Smooth muscle cell (in vitro differentiated cells): ENCODE measurements around the gene ITGAL. TPM values are rescaled to one million over a fixed set of nuclear protein-coding genes. Genes with fewer than 3 reads are reported as not detected.
A peak's percentile ranks its signal among the peaks of the same experiment; 100 is the strongest.

ENCODE experiments used
- DNase-seq: peaks from one replicate; lab custom pipeline; 2025; ENCODE audit not compliant: unreplicated experiment; lab: John Stamatoyannopoulos, UW
- H2AFZ ChIP-seq: fragments of 200-600 bp; sonication (generic); 2 replicates; pipeline ENCODE4 v1.6.0; 2016; ENCODE audit warnings: antibody characterized with exemption, low read depth, mild to moderate bottlenecking
- H3F3A ChIP-seq: fragments of 200-600 bp; sonication (generic); 2 replicates; pipeline ENCODE4 v1.6.0; 2017; ENCODE audit warnings: antibody characterized with exemption, low read depth
- H3K27ac ChIP-seq: fragments of 200-600 bp; sonication (generic); 2 replicates; pipeline ENCODE4 v1.5.1; 2016; ENCODE audit warnings: low read depth, mild to moderate bottlenecking
- H3K27me3 ChIP-seq: fragments of 200-600 bp; sonication (generic); 2 replicates; pipeline ENCODE4 v1.6.1; 2016; ENCODE audit warnings: low read depth, mild to moderate bottlenecking
- H3K36me3 ChIP-seq: fragments of 200-600 bp; sonication (generic); 2 replicates; pipeline ENCODE4 v1.5.1; 2016; ENCODE audit warnings: low read depth
- H3K4me1 ChIP-seq: fragments of 200-600 bp; sonication (generic); 2 replicates; pipeline ENCODE4 v1.5.1; 2016; ENCODE audit warnings: low read depth
- H3K4me2 ChIP-seq: fragments of 200-600 bp; sonication (generic); 2 replicates; pipeline ENCODE4 v1.6.0; 2016; ENCODE audit warnings: mild to moderate bottlenecking
- H3K4me3 ChIP-seq: fragments of 200-600 bp; sonication (generic); 2 replicates; pipeline ENCODE4 v1.5.1; 2016; ENCODE audit warnings: mild to moderate bottlenecking
- H3K79me2 ChIP-seq: fragments of 200-600 bp; sonication (generic); 2 replicates; pipeline ENCODE4 v1.6.0; 2016; ENCODE audit warnings: low read depth, mild to moderate bottlenecking
- H3K9ac ChIP-seq: fragments of 200-600 bp; sonication (generic); 2 replicates; pipeline ENCODE4 v1.6.0; 2016; ENCODE audit warnings: low read depth
- H3K9me3 ChIP-seq: fragments of 200-600 bp; sonication (generic); replicated peaks from 2 replicates; pipeline ENCODE4 v1.5.1; 2016; ENCODE audit warnings: low read depth
- H4K20me1 ChIP-seq: fragments of 200-600 bp; sonication (generic); 2 replicates; pipeline ENCODE4 v1.6.0; 2016; ENCODE audit warnings: low read depth
- CTCF ChIP-seq: fragments of 200-600 bp; sonication (generic); IDR thresholded peaks from 2 replicates; pipeline ENCODE4 v1.5.1; 2017; ENCODE audit warnings: borderline replicate concordance, mild to moderate bottlenecking, antibody characterized with exemption; ENCODE audit not compliant: insufficient read depth, poor library complexity, severe bottlenecking
- WGBS: methylation state at CpG from one replicate; pipeline ENCODE4 v1.1.7; 2016; ENCODE audit warnings: low lambda C conversion rate; 5-methylcytosine and 5-hydroxymethylcytosine counted together
- polyA plus RNA-seq: library from polyadenylated mRNA; unstranded; fragments of >200 nt; fragmentation: Nextera tagmentation; extraction: Ambion mirVana; gene quantifications from 2 replicates; pipeline ENCODE4 v1.2.1, GENCODE V29; 2016
- total RNA-seq: library from RNA; depleted of rRNA; stranded (reverse); fragments of >200 nt; gene quantifications from 2 replicates; pipeline ENCODE4 v1.2.3, GENCODE V29; 2014

Gene ITGAL
- total and polyA plus RNA-seq, 2 experiments from 2014 or later = not detected

- peaks cover 4% of the 10 kb centered on the region for H4K20me1 ChIP-seq
- TF ChIP-seq CTCF = no peak
- 97% methylated on average over 29 of the region's 29 CpGs for WGBS
- no peaks in the 10 kb centered on the region for H3K36me3 ChIP-seq
- peaks cover 8% of the 10 kb centered on the region for H3K4me1 ChIP-seq
- no peaks in the 10 kb centered on the region for H3F3A ChIP-seq
- DNase-seq = no peak
- H3K27me3 ChIP-seq = no peaks in the 10 kb centered on the region
- peak overlapping the region; percentile 93 for H3K4me2 ChIP-seq
- H3K9ac ChIP-seq = peak overlapping the region; percentile 97
- H3K27ac ChIP-seq = peak overlapping the region; percentile 97
- peak overlapping the region; percentile 90 for H2AFZ ChIP-seq
- no peaks in the 10 kb centered on the region for H3K9me3 ChIP-seq
- peaks cover 8% of the 10 kb centered on the region for H3K79me2 ChIP-seq
- H3K4me3 ChIP-seq = peak overlapping the region; percentile 87
Observed at GRCh38 chr16:30444231-30445148, 28.1 kb upstream of the ITGAL start.

- no peaks in the 10 kb centered on the region for H3F3A ChIP-seq
- no peaks in the 10 kb centered on the region for H3K27me3 ChIP-seq
- H3K9me3 ChIP-seq = no peaks in the 10 kb centered on the region
- peak overlapping the region; percentile 87 for H3K4me3 ChIP-seq
- H2AFZ ChIP-seq = peak overlapping the region; percentile 90
- H4K20me1 ChIP-seq = peaks cover 4% of the 10 kb centered on the region
- no peak for DNase-seq
- no peak for TF ChIP-seq CTCF
- peaks cover 8% of the 10 kb centered on the region for H3K4me1 ChIP-seq
- H3K27ac ChIP-seq = peak overlapping the region; percentile 97
- 47% methylated on average over 11 of the region's 11 CpGs for WGBS
- no peaks in the 10 kb centered on the region for H3K36me3 ChIP-seq
- peaks cover 8% of the 10 kb centered on the region for H3K79me2 ChIP-seq
- peak overlapping the region; percentile 97 for H3K9ac ChIP-seq
- peak overlapping the region; percentile 93 for H3K4me2 ChIP-seq
Observed at GRCh38 chr16:30445149-30445407, 27.5 kb upstream of the ITGAL start.

- Histone ChIP-seq H4K20me1 (peaks cover 4% of the 10 kb centered on the region), H3K4me1 (peaks cover 8% of the 10 kb centered on the region), H3F3A (no peaks in the 10 kb centered on the region)
Observed at GRCh38 chr16:30445408-30446202, 26.9 kb upstream of the ITGAL start, which contains the start of gene SEPHS2. TSS of gene SEPHS2 (minus strand) at chr16:30445874. CDS start at chr16:30445727, 147 bp downstream.

More at GRCh38 chr16:30445408-30446202, 26.9 kb upstream of the ITGAL start, which contains the start of gene SEPHS2:
- WGBS = 4% methylated on average over 53 of the region's 59 CpGs
- no peaks in the 10 kb centered on the region for H3K9me3 ChIP-seq
- H3K27ac ChIP-seq = peak within 1 kb of the TSS; percentile 97
- peaks cover 8% of the 10 kb centered on the region for H3K79me2 ChIP-seq
- no peaks in the 10 kb centered on the region for H3K27me3 ChIP-seq
- H2AFZ ChIP-seq = peak within 1 kb of the TSS; percentile 90
- H3K36me3 ChIP-seq = no peaks in the 10 kb centered on the region
- peak within 1 kb of the TSS; percentile 87 for H3K4me3 ChIP-seq
- H3K9ac ChIP-seq = peak within 1 kb of the TSS; percentile 97
- TF ChIP-seq CTCF = peak; percentile 32
- peak; percentile 54 for DNase-seq
- peak within 1 kb of the TSS; percentile 93 for H3K4me2 ChIP-seq
